SK-N-SH (cell line): ENCODE measurements around the gene DHX29. TPM values are rescaled to one million over a fixed set of nuclear protein-coding genes. Genes with fewer than 3 reads are reported as not detected.

Experiments used
- CTCF ChIA-PET: fragments of 300-600, 350-600 bp; formaldehyde crosslinking; extraction: SDS; loops from one replicate; lab custom pipeline; 2021; lab: Yijun Ruan, JAX
- POLR2A ChIA-PET: fragments of 350-600 bp; sonication (Branson Sonifier 250); formaldehyde crosslinking; extraction: SDS; loops from one replicate; lab custom pipeline; 2020; ENCODE audit warnings: antibody characterized with exemption, inconsistent platforms; lab: Yijun Ruan, JAX
- DNase-seq: peaks from one replicate; pipeline ENCODE4 v3.0.0; 2012
- H2AFZ ChIP-seq: fragments of 200-600 bp; sonication (generic); 2 replicates; pipeline ENCODE4 v1.8.1; 2016; ENCODE audit warnings: antibody characterized with exemption, mild to moderate bottlenecking, low read depth
- H3F3A ChIP-seq: fragments of 200-600 bp; sonication (generic); replicated peaks from 2 replicates; pipeline ENCODE3; 2016; ENCODE audit warnings: antibody characterized with exemption, mild to moderate bottlenecking; ENCODE audit not compliant: insufficient read depth
- H3K27ac ChIP-seq, 2 experiments: fragments of 200-500 bp in 1 of 2; fragments of 200-600 bp in 1 of 2; sonication (Bioruptor generic) in 1 of 2; sonication (generic), shearing (Covaris generic) in 1 of 2; 2 replicates each; pipeline versions ENCODE4 v1.5.1 to v1.6.1; 2014 to 2016; ENCODE audit warnings: low read depth in 2 of 2, inconsistent platforms in 1 of 2, low read length in 1 of 2, mild to moderate bottlenecking in 1 of 2, mixed read lengths in 1 of 2
- H3K27me3 ChIP-seq: fragments of 200-600 bp; sonication (generic), shearing (Covaris generic); 2 replicates; pipeline ENCODE4 v1.6.1; 2016; ENCODE audit warnings: mixed run types; ENCODE audit not compliant: insufficient read depth
- H3K36me3 ChIP-seq, 2 experiments: fragments of 200-500 bp in 1 of 2; fragments of 200-600 bp in 1 of 2; sonication (Bioruptor generic) in 1 of 2; sonication (generic) in 1 of 2; replicated peaks in 1 of 2; 2 replicates each; pipeline versions ENCODE3 to v1.5.1; 2014 to 2016; ENCODE audit warnings: low read length in 1 of 2, mild to moderate bottlenecking in 1 of 2; ENCODE audit not compliant: insufficient read depth in 2 of 2, control insufficient read depth in 1 of 2
- H3K4me1 ChIP-seq, 2 experiments: fragments of 200-500 bp in 1 of 2; fragments of 200-600 bp in 1 of 2; sonication (Bioruptor generic) in 1 of 2; sonication (generic), shearing (Covaris generic) in 1 of 2; 2 replicates each; pipeline versions ENCODE4 v1.5.1 to v1.6.1; 2014 to 2016; ENCODE audit warnings: low read depth in 1 of 2, low read length in 1 of 2, mixed run types in 1 of 2; ENCODE audit not compliant: insufficient read depth in 2 of 2, control insufficient read depth in 1 of 2
- H3K4me2 ChIP-seq: fragments of 200-600 bp; sonication (generic), shearing (Covaris generic); 2 replicates; pipeline ENCODE4 v1.6.1; 2017; ENCODE audit warnings: mixed run types
- H3K4me3 ChIP-seq, 2 experiments: fragments of 200-500 bp in 1 of 2; fragments of 200-600 bp in 1 of 2; sonication (Bioruptor generic) in 1 of 2; sonication (generic), shearing (Covaris generic) in 1 of 2; 2 replicates each; pipeline versions ENCODE4 v1.5.1 to v1.8.1; 2014 to 2016; ENCODE audit warnings: low read depth in 2 of 2, inconsistent platforms in 1 of 2, low read length in 1 of 2, mild to moderate bottlenecking in 1 of 2, mixed read lengths in 1 of 2, moderate library complexity in 1 of 2
- H3K79me2 ChIP-seq: fragments of 200-600 bp; sonication (generic); 2 replicates; pipeline ENCODE4 v1.8.1; 2017; ENCODE audit warnings: mild to moderate bottlenecking; ENCODE audit not compliant: insufficient read depth
- H3K9ac ChIP-seq: fragments of 200-600 bp; sonication (generic); 2 replicates; pipeline ENCODE4 v1.6.1; 2017; ENCODE audit warnings: mixed run types
- H3K9me2 ChIP-seq: fragments of 200-600 bp; sonication (generic); 2 replicates; pipeline ENCODE4 v1.6.1; 2017; ENCODE audit warnings: mixed run types
- H3K9me3 ChIP-seq: fragments of 200-600 bp; sonication (generic); 2 replicates; pipeline ENCODE4 v1.6.1; 2017; ENCODE audit warnings: mixed run types, mild to moderate bottlenecking, moderate library complexity
- H4K20me1 ChIP-seq: fragments of 200-600 bp; sonication (generic); 2 replicates; pipeline ENCODE4 v1.6.1; 2017; ENCODE audit warnings: mild to moderate bottlenecking, mixed run types; ENCODE audit not compliant: insufficient read depth
- CHD2 ChIP-seq: fragments of 150-350 bp; IDR thresholded peaks from 2 replicates; pipeline ENCODE4 v1.6.1; 2018; ENCODE audit warnings: low read length; ENCODE audit not compliant: partially characterized antibody
- FOSL2 ChIP-seq: IDR thresholded peaks from 2 replicates; pipeline ENCODE4 v1.4.0; 2012; ENCODE audit warnings: low read depth, mild to moderate bottlenecking, moderate library complexity, borderline replicate concordance
- PBX3 ChIP-seq: IDR thresholded peaks from 2 replicates; pipeline ENCODE4; 2012
- RAD21 ChIP-seq: IDR thresholded peaks from 2 replicates; pipeline ENCODE4 v1.6.1; 2012; ENCODE audit warnings: mild to moderate bottlenecking, low read length
- RCOR1 ChIP-seq: fragments of 150-350 bp; IDR thresholded peaks from 2 replicates; pipeline ENCODE4 v1.6.1; 2017; ENCODE audit warnings: antibody characterized with exemption, low read length
- RFX5 ChIP-seq: IDR thresholded peaks from 2 replicates; pipeline ENCODE4 v1.6.1; 2012; ENCODE audit warnings: mild to moderate bottlenecking, improper control_type of control experiment, low read length
- RXRA ChIP-seq: IDR thresholded peaks from 2 replicates; pipeline ENCODE4 v1.4.0; 2012; ENCODE audit warnings: low read depth, mild to moderate bottlenecking, borderline replicate concordance
- SIN3A ChIP-seq: IDR thresholded peaks from 2 replicates; pipeline ENCODE4 v1.6.1; 2012; ENCODE audit warnings: low read depth, mild to moderate bottlenecking, low read length, moderate library complexity, borderline replicate concordance
- SMC3 ChIP-seq: IDR thresholded peaks from 2 replicates; pipeline ENCODE4 v1.6.1; 2012; ENCODE audit warnings: low read depth, low read length, improper control_type of control experiment
- WGBS: methylation state at CpG from one replicate; pipeline ENCODE4 v1.1.6; 2017; ENCODE audit warnings: low lambda C conversion rate; 5-methylcytosine and 5-hydroxymethylcytosine counted together
- polyA plus RNA-seq, 3 experiments: library from polyadenylated mRNA; depleted of rRNA; stranded (reverse); fragments of >200 nt; gene quantifications; 2 replicates each; pipeline ENCODE4 v1.2.3, GENCODE V29; 2012
- TF ChIP-seq, protein P1 (sequence below): fragments of 150-350 bp; IDR thresholded peaks from 2 replicates; pipeline ENCODE4 v1.6.1; 2017; ENCODE audit warnings: antibody characterized with exemption, low read length, low read depth, borderline replicate concordance
- TF ChIP-seq, protein P2 (sequence below): fragments of 200-600 bp; sonication (generic); IDR thresholded peaks from 2 replicates; pipeline ENCODE4 v1.6.1; 2017; ENCODE audit warnings: antibody characterized with exemption, mild to moderate bottlenecking, moderate library complexity

DHX29 gene
- polyA plus RNA-seq, 1 of the 3 experiments (the other 2 are of a cell fraction) = 2.1 TPM

DNA sequence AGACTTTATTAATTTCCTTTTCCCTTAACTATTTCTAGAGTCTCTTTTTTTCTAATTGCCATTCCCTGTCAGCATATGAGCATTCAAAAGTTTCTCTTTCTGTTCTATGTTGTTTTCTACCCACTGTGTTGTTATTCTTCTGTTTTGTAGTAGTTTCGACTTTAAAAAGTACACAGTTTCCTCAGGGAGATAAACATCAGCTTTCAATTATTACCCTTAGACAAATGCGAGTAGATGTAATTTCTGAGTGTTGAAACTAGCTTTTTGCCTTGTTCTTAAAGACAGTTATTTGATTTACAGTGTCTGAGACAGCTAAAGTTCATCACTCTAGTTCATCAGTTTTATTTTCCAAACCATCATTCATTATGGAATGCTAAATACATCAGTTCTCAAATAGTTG lies 19.8 kb upstream of the DHX29 start:
- H4K20me1 ChIP-seq = no peaks in the 10 kb centered on the region
- H3K4me2 ChIP-seq = no peak overlapping the region
- DNase-seq = no peak
- H3K4me1 ChIP-seq = no peaks in the 10 kb centered on the region
- TF ChIP-seq RFX5 = no peak
- no peak for TF ChIP-seq SMC3
- no peak for TF ChIP-seq PBX3
- WGBS = 48% methylated on average over 2 of the region's 2 CpGs
- H3K27ac ChIP-seq = no peak overlapping the region
- H3K9ac ChIP-seq = no peak overlapping the region
- H3K9me3 ChIP-seq = no peaks in the 10 kb centered on the region
- peaks cover 35 to 48% of the 10 kb centered on the region in 2 experiments for H3K36me3 ChIP-seq
- H3K27me3 ChIP-seq = no peaks in the 10 kb centered on the region
- no peaks in the 10 kb centered on the region for H3K9me2 ChIP-seq
- POLR2A ChIA-PET = no interaction called here
- no peak overlapping the region for H2AFZ ChIP-seq
- H3K79me2 ChIP-seq = peaks cover 21% of the 10 kb centered on the region
- H3K4me3 ChIP-seq = no peak overlapping the region
- H3F3A ChIP-seq = no peaks in the 10 kb centered on the region
- CTCF ChIA-PET = interaction anchor here (1.1 kb wide), 1 partner anchor 16 kb away, joined by 3 read pairs; no protein-coding TSS in a partner anchor

- 94% methylated on average over 5 of the region's 5 CpGs for WGBS
- Histone ChIP-seq H3K36me3 (peaks cover 18 to 40% of the 10 kb centered on the region in 2 experiments), H3K4me2 (no peak overlapping the region), H3K4me3 (no peak overlapping the region), H3K9ac (no peak overlapping the region), H3K27me3 (no peaks in the 10 kb centered on the region), H3K4me1 (no peaks in the 10 kb centered on the region), H3F3A (no peaks in the 10 kb centered on the region), H2AFZ (no peak overlapping the region), H3K9me3 (no peaks in the 10 kb centered on the region), H3K79me2 (peaks cover 21% of the 10 kb centered on the region), H3K9me2 (no peaks in the 10 kb centered on the region), H3K27ac (no peak overlapping the region), H4K20me1 (no peaks in the 10 kb centered on the region)
- ChIA-PET POLR2A (no interaction called here), CTCF (interaction anchor here (1.0 to 1.1 kb wide), 3 partner anchors 17 to 378 kb away, joined by 3 to 4 read pairs (median 3); no protein-coding TSS in a partner anchor)
- TF ChIP-seq FOSL2 = no peak
- no peak for TF ChIP-seq CHD2
- DNase-seq = no peak
These were observed 18.1 kb upstream of the DHX29 start for GRCh38 chr5:55325621-55326020.

DNA sequence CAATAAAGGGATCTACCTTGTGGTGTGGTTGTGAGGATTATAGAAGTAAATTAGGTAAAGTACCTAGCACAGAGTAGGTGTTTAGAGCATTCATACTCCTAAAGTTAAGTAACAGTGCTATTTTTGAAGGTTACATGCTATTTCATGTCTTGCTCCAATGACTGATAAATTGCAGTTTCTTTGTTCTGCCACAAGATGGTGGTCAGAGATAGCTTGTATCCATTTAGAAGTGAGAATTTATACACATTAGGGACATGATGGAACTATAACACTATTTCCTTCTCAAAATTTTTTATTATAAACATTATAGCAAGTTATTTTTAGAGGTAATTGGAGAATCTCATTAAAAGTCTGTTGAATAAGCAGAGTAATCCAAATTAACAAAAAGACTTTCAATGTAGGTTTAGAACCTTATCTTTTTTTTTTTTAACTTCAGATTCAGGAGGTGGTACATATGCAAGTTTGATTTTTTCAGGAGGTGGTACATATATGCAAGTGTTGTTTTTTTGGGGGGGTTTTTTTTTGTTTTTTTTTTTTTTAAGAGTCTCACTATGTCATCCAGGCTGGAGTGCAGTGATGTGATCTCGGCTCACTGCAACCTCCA lies 17.4 kb upstream of the DHX29 start:
- CTCF ChIA-PET = interaction anchor here (0.6 to 1.1 kb wide), 10 partner anchors 9 to 630 kb away, joined by 3 to 6 read pairs (median 3); no protein-coding TSS in a partner anchor
- POLR2A ChIA-PET = interaction anchor here (0.6 kb wide), 1 partner anchor 107 kb away, joined by 5 read pairs; no protein-coding TSS in a partner anchor
- 96% methylated on average over 1 of the region's 1 CpG for WGBS

More for the DNA sequence above, 17.4 kb upstream of the DHX29 start:
- Histone ChIP-seq H3K4me1 (no peaks in the 10 kb centered on the region), H3K9me2 (no peaks in the 10 kb centered on the region), H3K9ac (no peak overlapping the region), H2AFZ (no peak overlapping the region), H3K27me3 (no peaks in the 10 kb centered on the region)
- peak; percentile 77 for TF ChIP-seq RAD21
- TF ChIP-seq, protein P1, sequence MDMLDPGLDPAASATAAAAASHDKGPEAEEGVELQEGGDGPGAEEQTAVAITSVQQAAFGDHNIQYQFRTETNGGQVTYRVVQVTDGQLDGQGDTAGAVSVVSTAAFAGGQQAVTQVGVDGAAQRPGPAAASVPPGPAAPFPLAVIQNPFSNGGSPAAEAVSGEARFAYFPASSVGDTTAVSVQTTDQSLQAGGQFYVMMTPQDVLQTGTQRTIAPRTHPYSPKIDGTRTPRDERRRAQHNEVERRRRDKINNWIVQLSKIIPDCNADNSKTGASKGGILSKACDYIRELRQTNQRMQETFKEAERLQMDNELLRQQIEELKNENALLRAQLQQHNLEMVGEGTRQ = no peak
- TF ChIP-seq, protein P2, sequence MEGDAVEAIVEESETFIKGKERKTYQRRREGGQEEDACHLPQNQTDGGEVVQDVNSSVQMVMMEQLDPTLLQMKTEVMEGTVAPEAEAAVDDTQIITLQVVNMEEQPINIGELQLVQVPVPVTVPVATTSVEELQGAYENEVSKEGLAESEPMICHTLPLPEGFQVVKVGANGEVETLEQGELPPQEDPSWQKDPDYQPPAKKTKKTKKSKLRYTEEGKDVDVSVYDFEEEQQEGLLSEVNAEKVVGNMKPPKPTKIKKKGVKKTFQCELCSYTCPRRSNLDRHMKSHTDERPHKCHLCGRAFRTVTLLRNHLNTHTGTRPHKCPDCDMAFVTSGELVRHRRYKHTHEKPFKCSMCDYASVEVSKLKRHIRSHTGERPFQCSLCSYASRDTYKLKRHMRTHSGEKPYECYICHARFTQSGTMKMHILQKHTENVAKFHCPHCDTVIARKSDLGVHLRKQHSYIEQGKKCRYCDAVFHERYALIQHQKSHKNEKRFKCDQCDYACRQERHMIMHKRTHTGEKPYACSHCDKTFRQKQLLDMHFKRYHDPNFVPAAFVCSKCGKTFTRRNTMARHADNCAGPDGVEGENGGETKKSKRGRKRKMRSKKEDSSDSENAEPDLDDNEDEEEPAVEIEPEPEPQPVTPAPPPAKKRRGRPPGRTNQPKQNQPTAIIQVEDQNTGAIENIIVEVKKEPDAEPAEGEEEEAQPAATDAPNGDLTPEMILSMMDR = peak; percentile 77
- peak; percentile 56 for TF ChIP-seq SMC3
- TF ChIP-seq RXRA = no peak
- no peak for TF ChIP-seq RCOR1
- no peak for TF ChIP-seq SIN3A
- TF ChIP-seq, all 33 proteins: peak for 3
- peaks cover under 1% of the 10 kb centered on the region; the same call in 1 of the 2 replicates for H4K20me1 ChIP-seq
- no peaks in the 10 kb centered on the region for H3F3A ChIP-seq
- peaks cover 16 to 34% of the 10 kb centered on the region in 2 experiments for H3K36me3 ChIP-seq
- H3K9me3 ChIP-seq = no peaks in the 10 kb centered on the region
- DNase-seq = peak; percentile 22
- peaks cover 21% of the 10 kb centered on the region for H3K79me2 ChIP-seq
- H3K4me3 ChIP-seq = no peak overlapping the region
- no peak overlapping the region for H3K4me2 ChIP-seq
- no peak overlapping the region for H3K27ac ChIP-seq
